Natural killer cell (primary cell): Measurements from ENCODE around the gene CPSF7. TPM values are rescaled to one million over a fixed set of nuclear protein-coding genes. Genes with fewer than 3 reads are reported as not detected.
A peak's percentile ranks its signal among the peaks of the same experiment; 100 is the strongest.

Experiments used
- ATAC-seq, 3 donors: fragments of 150-1000 bp in 2 of 3; fragments of 200-7000 bp in 1 of 3; cut with Tn5 transposase; 1 replicate in 1 of 3; 2 replicates in 2 of 3; pipeline ENCODE4 v1.10.0; 2021; ENCODE audit warnings: mild to moderate bottlenecking in 2 of 3, moderate library complexity in 2 of 3
- DNase-seq, 2 donors: peaks; one replicate each; pipeline versions ENCODE4 v3.0.0 to v3.0.0-alpha.2; 2013 to 2021; ENCODE audit warnings: mixed read lengths in 1 of 2
- H3K27ac ChIP-seq: one replicate; pipeline ENCODE4 v1.5.1; 2013; ENCODE audit warnings: mild to moderate bottlenecking, low read length
- H3K27me3 ChIP-seq: one replicate; pipeline ENCODE4 v1.6.1; 2013; ENCODE audit warnings: low read length; ENCODE audit not compliant: control insufficient read depth, insufficient read depth
- H3K36me3 ChIP-seq: one replicate; pipeline ENCODE4 v1.6.1; 2013; ENCODE audit warnings: low read length; ENCODE audit not compliant: control insufficient read depth, insufficient read depth
- H3K4me1 ChIP-seq: one replicate; pipeline ENCODE4 v1.6.1; 2013; ENCODE audit warnings: low read length; ENCODE audit not compliant: control insufficient read depth, insufficient read depth
- H3K4me3 ChIP-seq: one replicate; pipeline ENCODE4 v1.5.1; 2013; ENCODE audit warnings: low read length
- H3K9me3 ChIP-seq: one replicate; pipeline ENCODE4 v1.6.1; 2013; ENCODE audit warnings: low read length; ENCODE audit not compliant: control insufficient read depth, insufficient read depth
- H3K27ac Mint-ChIP-seq, 2 donors: one replicate each; pipeline ENCODE4 v1.8.0; 2022; ENCODE audit warnings: mild to moderate bottlenecking in 2 of 2, mixed read lengths in 2 of 2, moderate library complexity in 1 of 2
- H3K27me3 Mint-ChIP-seq, 2 donors: one replicate each; pipeline ENCODE4 v1.8.0; 2022; ENCODE audit warnings: low read depth in 2 of 2, mixed read lengths in 2 of 2
- H3K36me3 Mint-ChIP-seq: one replicate; pipeline ENCODE4 v1.8.0; 2022; ENCODE audit warnings: mixed read lengths
- H3K4me1 Mint-ChIP-seq, 2 donors: one replicate each; pipeline ENCODE4 v1.8.0; 2022; ENCODE audit warnings: mixed read lengths in 2 of 2
- H3K4me3 Mint-ChIP-seq: one replicate; pipeline ENCODE4 v1.8.0; 2022; ENCODE audit warnings: mild to moderate bottlenecking, moderate library complexity, mixed read lengths
- H3K9me3 Mint-ChIP-seq, 2 donors: one replicate each; pipeline ENCODE4 v1.8.0; 2022; ENCODE audit warnings: mixed read lengths in 2 of 2
- WGBS: methylation state at CpG from one replicate; pipeline ENCODE4 v1.1.7; 2013; ENCODE audit warnings: missing lambda C conversion rate; ENCODE audit not compliant: insufficient coverage; 5-methylcytosine and 5-hydroxymethylcytosine counted together
- intact Hi-C: fragments of 100-400 bp; cut with micrococcal nuclease; formaldehyde crosslinking; loops from one replicate; pipeline ENCODE4 v1.14.2; 2022
- total RNA-seq, 4 donors: library from RNA; stranded (reverse); fragments of 120-200 nt in 1 of 4; gene quantifications; one replicate each; pipeline versions ENCODE4 v1.2.3 to v1.2.4, GENCODE V29; 2013 to 2022
- TF ChIP-seq, protein P1 (sequence below): fragments of 200-600 bp; IDR thresholded peaks from one replicate; pipeline ENCODE4 v1.8.0; 2022; ENCODE audit warnings: antibody characterized with exemption

The CPSF7 gene
- total RNA-seq, 3 donors from 2014 or later (not counting 1 experiment from before 2014, with no cell fraction given) = 99.5 to 120 (median 104) TPM

- peak; percentile 92 to 99 (median 93) for ATAC-seq
- intact Hi-C loops = loop anchor here (1.0 to 2.0 kb wide), 4 partner anchors 29 to 201 kb away; partner anchors contain the start of genes DDB1, SDHAF2, TKFC and TMEM216
- Mint-ChIP-seq H3K27ac (peak within 1 kb of the TSS; percentile 94 to 98), H3K9me3 (no peaks in the 10 kb centered on the region), H3K36me3 (no peaks in the 10 kb centered on the region), H3K4me3 (peak within 1 kb of the TSS; percentile 99), H3K27me3 (no peaks in the 10 kb centered on the region), H3K4me1 (peaks cover 21 to 26% of the 10 kb centered on the region in 2 donors)
- TF ChIP-seq, protein P1, sequence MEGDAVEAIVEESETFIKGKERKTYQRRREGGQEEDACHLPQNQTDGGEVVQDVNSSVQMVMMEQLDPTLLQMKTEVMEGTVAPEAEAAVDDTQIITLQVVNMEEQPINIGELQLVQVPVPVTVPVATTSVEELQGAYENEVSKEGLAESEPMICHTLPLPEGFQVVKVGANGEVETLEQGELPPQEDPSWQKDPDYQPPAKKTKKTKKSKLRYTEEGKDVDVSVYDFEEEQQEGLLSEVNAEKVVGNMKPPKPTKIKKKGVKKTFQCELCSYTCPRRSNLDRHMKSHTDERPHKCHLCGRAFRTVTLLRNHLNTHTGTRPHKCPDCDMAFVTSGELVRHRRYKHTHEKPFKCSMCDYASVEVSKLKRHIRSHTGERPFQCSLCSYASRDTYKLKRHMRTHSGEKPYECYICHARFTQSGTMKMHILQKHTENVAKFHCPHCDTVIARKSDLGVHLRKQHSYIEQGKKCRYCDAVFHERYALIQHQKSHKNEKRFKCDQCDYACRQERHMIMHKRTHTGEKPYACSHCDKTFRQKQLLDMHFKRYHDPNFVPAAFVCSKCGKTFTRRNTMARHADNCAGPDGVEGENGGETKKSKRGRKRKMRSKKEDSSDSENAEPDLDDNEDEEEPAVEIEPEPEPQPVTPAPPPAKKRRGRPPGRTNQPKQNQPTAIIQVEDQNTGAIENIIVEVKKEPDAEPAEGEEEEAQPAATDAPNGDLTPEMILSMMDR = no peak
- under 1% methylated on average over 63 of the region's 63 CpGs for WGBS
- Histone ChIP-seq H3K9me3 (no peaks in the 10 kb centered on the region), H3K4me3 (peak within 1 kb of the TSS; percentile 90), H3K27me3 (no peaks in the 10 kb centered on the region), H3K36me3 (peaks cover 22% of the 10 kb centered on the region), H3K27ac (peak within 1 kb of the TSS; percentile 96), H3K4me1 (peaks cover 42% of the 10 kb centered on the region)
- DNase-seq = peak; percentile 80 to 91
Observed at GRCh38 chr11:61361741-61362541, 67.8 kb downstream of the CPSF7 start, which contains the start of the genes CYB561A3 and TMEM138. CYB561A3 (minus strand) TSS chr11:61361882; CDS start chr11:61356713, 5,169 bp downstream. TMEM138 (plus strand) TSS chr11:61362374; CDS start chr11:61364391, 2,017 bp downstream.

DNA sequence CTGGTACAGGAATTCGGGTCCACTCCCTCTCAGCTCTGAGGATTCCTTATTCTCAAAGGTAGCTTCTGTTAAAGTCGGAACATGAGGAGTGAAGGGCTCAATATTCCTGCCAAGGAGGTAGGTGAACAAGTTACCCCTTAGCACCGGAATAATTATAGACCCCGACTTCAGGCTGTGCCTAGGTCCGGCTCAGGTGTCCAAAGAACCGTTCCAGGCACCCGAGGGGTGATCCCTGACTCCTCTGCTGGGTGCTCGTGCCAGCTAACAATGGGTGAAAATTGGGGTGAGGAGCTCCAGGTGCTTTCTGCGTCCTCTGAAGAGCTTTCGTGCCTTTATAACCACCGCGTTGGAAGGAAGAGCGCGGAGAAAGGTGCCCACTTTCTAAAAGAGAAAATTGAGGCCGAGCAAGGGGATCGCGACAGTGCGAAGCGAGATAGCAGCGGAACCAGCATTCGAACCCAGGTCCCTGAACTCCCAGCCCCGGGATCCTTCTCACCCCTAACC, 68.5 kb downstream of the CPSF7 start:
- ATAC-seq (no peak), DNase-seq (no peak)
- Histone ChIP-seq H3K9me3 (no peaks in the 10 kb centered on the region), H3K27ac (peak overlapping the region; percentile 96), H3K36me3 (peaks cover 18% of the 10 kb centered on the region), H3K4me1 (peaks cover 48% of the 10 kb centered on the region), H3K4me3 (peak overlapping the region; percentile 90), H3K27me3 (no peaks in the 10 kb centered on the region)
- WGBS = 7% methylated on average over 22 of the region's 22 CpGs
- H3K36me3 Mint-ChIP-seq = no peaks in the 10 kb centered on the region
- H3K4me1 Mint-ChIP-seq = peaks cover 21 to 26% of the 10 kb centered on the region in 2 donors
- no peaks in the 10 kb centered on the region for H3K9me3 Mint-ChIP-seq
- peak overlapping the region; percentile 94 to 98 for H3K27ac Mint-ChIP-seq
- TF ChIP-seq, protein P1 = no peak
- intact Hi-C loops = loop anchor here (2.0 kb wide), 1 partner anchor 32 kb away; the partner anchor contains the start of gene TMEM216
- H3K27me3 Mint-ChIP-seq = no peaks in the 10 kb centered on the region
- H3K4me3 Mint-ChIP-seq = peak overlapping the region; percentile 99

GRCh38 chr11:61359516-61359915, 70.3 kb downstream of the CPSF7 start:
- WGBS = 84% methylated on average over 6 of the region's 6 CpGs
- H3K36me3 ChIP-seq = peaks cover 7% of the 10 kb centered on the region
- H3K27ac ChIP-seq = peak overlapping the region; percentile 16
- Mint-ChIP-seq H3K9me3 (no peaks in the 10 kb centered on the region), H3K36me3 (no peaks in the 10 kb centered on the region), H3K27me3 (no peaks in the 10 kb centered on the region), H3K4me1 (peaks cover 21 to 26% of the 10 kb centered on the region in 2 donors), H3K4me3 (peak overlapping the region; percentile 42), H3K27ac (no peak overlapping the region)
- ATAC-seq = no peak
- H3K9me3 ChIP-seq = no peaks in the 10 kb centered on the region
- peaks cover 48% of the 10 kb centered on the region for H3K4me1 ChIP-seq
- no peak for DNase-seq
- H3K4me3 ChIP-seq = no peak overlapping the region
- no peaks in the 10 kb centered on the region for H3K27me3 ChIP-seq
- intact Hi-C loops = no loop called here
- TF ChIP-seq, protein P1 = no peak
